PC-3 (cell line): ENCODE measurements around the gene TNK1.

Experiments used
- CTCF ChIP-seq: fragments of 300-600 bp; sonication (generic); conservative IDR thresholded peaks from 2 replicates; pipeline ENCODE4 v1.5.1; 2017; ENCODE audit warnings: antibody characterized with exemption, low read depth, mild to moderate bottlenecking, low read length
- EZH2 ChIP-seq: fragments of 300-600 bp; sonication (generic); IDR thresholded peaks from one replicate; pipeline ENCODE4 v1.6.1; 2017; ENCODE audit warnings: antibody characterized with exemption, mild to moderate bottlenecking, low read length; ENCODE audit not compliant: unreplicated experiment

DNA sequence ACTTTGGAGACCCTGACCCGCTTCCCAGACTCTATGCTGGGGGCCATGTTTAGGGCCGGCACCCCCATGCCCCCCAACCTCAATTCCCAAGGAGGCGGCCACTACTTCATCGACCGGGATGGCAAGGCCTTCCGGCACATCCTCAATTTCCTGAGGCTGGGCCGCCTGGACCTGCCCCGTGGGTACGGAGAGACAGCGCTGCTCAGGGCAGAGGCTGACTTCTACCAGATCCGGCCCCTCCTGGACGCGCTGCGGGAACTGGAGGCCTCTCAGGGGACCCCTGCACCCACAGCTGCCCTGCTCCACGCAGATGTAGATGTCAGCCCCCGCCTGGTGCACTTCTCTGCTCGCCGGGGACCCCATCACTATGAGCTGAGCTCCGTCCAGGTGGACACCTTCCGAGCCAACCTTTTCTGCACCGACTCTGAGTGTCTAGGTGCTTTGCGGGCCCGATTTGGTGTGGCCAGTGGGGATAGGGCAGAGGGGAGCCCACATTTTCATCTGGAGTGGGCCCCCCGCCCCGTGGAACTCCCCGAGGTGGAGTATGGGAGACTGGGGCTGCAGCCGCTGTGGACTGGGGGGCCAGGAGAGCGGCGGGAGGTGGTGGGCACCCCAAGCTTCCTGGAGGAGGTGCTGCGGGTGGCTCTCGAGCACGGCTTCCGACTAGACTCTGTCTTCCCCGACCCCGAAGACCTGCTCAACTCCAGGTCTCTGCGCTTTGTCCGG, 27.8 kb upstream of the TNK1 start:
- no peak for TF ChIP-seq CTCF
- TF ChIP-seq EZH2, result no peak
